Measurements from ENCODE around the gene PDE2A. TPM values are rescaled to one million over a fixed set of nuclear protein-coding genes. Genes with fewer than 3 reads are reported as not detected.

The PDE2A gene
- total and polyA plus RNA-seq, 2 donors (not counting 1 experiment from before 2014, with no cell fraction given) = 0.88 to 2.9 TPM

GRCh38 chr11:72634472-72635095 is 39.6 kb downstream of the PDE2A start:
- Histone ChIP-seq H3K79me2 (ENCODE audit: control insufficient read depth, insufficient read depth, low read length) (no peaks in the 10 kb centered on the region), H4K20me1 (ENCODE audit: control insufficient read depth, insufficient read depth, low read length, poor library complexity, severe bottlenecking) (no peaks in the 10 kb centered on the region), H3K27ac (ENCODE audit: low read length in 2 of 2) (no peak overlapping the region), H3K9ac (ENCODE audit: low read length) (no peak overlapping the region), H3K36me3 (replicated peaks in 1 of 2; ENCODE audit: control extremely low read depth in 1 of 2, control insufficient read depth in 1 of 2, extremely low read depth in 1 of 2, insufficient read depth in 2 of 2, low read length in 1 of 2) (no peaks in the 10 kb centered on the region), H3K27me3 (replicated peaks in 1 of 4; ENCODE audit: control extremely low read depth in 1 of 4, control insufficient read depth in 3 of 4, insufficient read depth in 4 of 4, low read length in 3 of 4) (peaks cover 0 to 31% (median 0%) of the 10 kb centered on the region in 4 experiments), H3K9me3 (ENCODE audit: control extremely low read depth in 1 of 3, control insufficient read depth in 2 of 3, insufficient read depth in 1 of 3, low read length in 2 of 3) (no peaks in the 10 kb centered on the region), H2AFZ (ENCODE audit: insufficient read depth, low read depth, low read length, poor library complexity, severe bottlenecking) (no peak overlapping the region), H3K4me3 (ENCODE audit: control extremely low read depth in 1 of 5, extremely low read depth in 1 of 5, insufficient read depth in 1 of 5, low read depth in 2 of 5, low read length in 4 of 5) (no peak overlapping the region), H3K4me1 (ENCODE audit: control insufficient read depth in 2 of 2, insufficient read depth in 2 of 2, low read length in 2 of 2) (no peaks in the 10 kb centered on the region), H3K4me2 (replicated peaks; ENCODE audit: low read depth, low read length, poor library complexity, severe bottlenecking) (no peak overlapping the region)
- ChIA-PET POLR2A (no interaction called here), CTCF (interaction anchor here (1.2 to 2.0 kb wide), 3 partner anchors 24 to 49 kb away, joined by 5 read pairs; no protein-coding TSS in a partner anchor)
- DNase-seq (no peak), ATAC-seq (ENCODE audit: low read depth) (no peak)
- no peak for TF ChIP-seq CTCF (IDR thresholded peaks at IDR 0.05)
- TF ChIP-seq EZH2 (IDR thresholded peaks at IDR 0.05; ENCODE audit: borderline replicate concordance, insufficient read depth, low read depth, low read length, poor library complexity, severe bottlenecking) = no peak
- WGBS (ENCODE audit: insufficient coverage) = 89% methylated on average over 6 of the region's 7 CpGs
- no peak overlapping the region for H3K27ac Mint-ChIP-seq
- no peaks in the 10 kb centered on the region for H3K9me3 Mint-ChIP-seq (ENCODE audit: insufficient read depth)
- peaks cover 27% of the 10 kb centered on the region for H3K27me3 Mint-ChIP-seq
- H3K4me1 Mint-ChIP-seq = no peaks in the 10 kb centered on the region
- H3K4me3 Mint-ChIP-seq = no peak overlapping the region
- intact Hi-C loops (cut with micrococcal nuclease) = no loop called here

GRCh38 chr11:72634016-72634415 is 40.2 kb downstream of the PDE2A start:
- Histone ChIP-seq H3K4me2 (replicated peaks; ENCODE audit: low read depth, low read length, poor library complexity, severe bottlenecking) (no peak overlapping the region), H3K27me3 (replicated peaks in 1 of 4; ENCODE audit: control extremely low read depth in 1 of 4, control insufficient read depth in 3 of 4, insufficient read depth in 4 of 4, low read length in 3 of 4) (peaks cover 0 to 27% (median 0%) of the 10 kb centered on the region in 4 experiments), H3K9me3 (ENCODE audit: control extremely low read depth in 1 of 3, control insufficient read depth in 2 of 3, insufficient read depth in 1 of 3, low read length in 2 of 3) (no peaks in the 10 kb centered on the region), H2AFZ (ENCODE audit: insufficient read depth, low read depth, low read length, poor library complexity, severe bottlenecking) (no peak overlapping the region), H3K4me3 (ENCODE audit: control extremely low read depth in 1 of 5, extremely low read depth in 1 of 5, insufficient read depth in 1 of 5, low read depth in 2 of 5, low read length in 4 of 5) (no peak overlapping the region), H3K36me3 (replicated peaks in 1 of 2; ENCODE audit: control extremely low read depth in 1 of 2, control insufficient read depth in 1 of 2, extremely low read depth in 1 of 2, insufficient read depth in 2 of 2, low read length in 1 of 2) (no peaks in the 10 kb centered on the region), H4K20me1 (ENCODE audit: control insufficient read depth, insufficient read depth, low read length, poor library complexity, severe bottlenecking) (no peaks in the 10 kb centered on the region), H3K4me1 (ENCODE audit: control insufficient read depth in 2 of 2, insufficient read depth in 2 of 2, low read length in 2 of 2) (no peaks in the 10 kb centered on the region), H3K9ac (ENCODE audit: low read length) (no peak overlapping the region), H3K27ac (ENCODE audit: low read length in 2 of 2) (no peak overlapping the region), H3K79me2 (ENCODE audit: control insufficient read depth, insufficient read depth, low read length) (no peaks in the 10 kb centered on the region)
- intact Hi-C loops (cut with micrococcal nuclease) = no loop called here
- Mint-ChIP-seq H3K27ac (no peak overlapping the region), H3K4me3 (no peak overlapping the region), H3K27me3 (peaks cover 27% of the 10 kb centered on the region), H3K9me3 (ENCODE audit: insufficient read depth) (no peaks in the 10 kb centered on the region), H3K4me1 (no peaks in the 10 kb centered on the region)
- no peak for TF ChIP-seq EZH2 (IDR thresholded peaks at IDR 0.05; ENCODE audit: borderline replicate concordance, insufficient read depth, low read depth, low read length, poor library complexity, severe bottlenecking)
- TF ChIP-seq CTCF (IDR thresholded peaks at IDR 0.05) = no peak
- DNase-seq (no peak), ATAC-seq (ENCODE audit: low read depth) (no peak)
- WGBS (ENCODE audit: insufficient coverage) = 91% methylated on average over 7 of the region's 9 CpGs
- CTCF ChIA-PET = no interaction called here
- POLR2A ChIA-PET = no interaction called here

All from B cell (primary cell).